Measurements from ENCODE around the gene ABCA3.

Gene ABCA3

DNA sequence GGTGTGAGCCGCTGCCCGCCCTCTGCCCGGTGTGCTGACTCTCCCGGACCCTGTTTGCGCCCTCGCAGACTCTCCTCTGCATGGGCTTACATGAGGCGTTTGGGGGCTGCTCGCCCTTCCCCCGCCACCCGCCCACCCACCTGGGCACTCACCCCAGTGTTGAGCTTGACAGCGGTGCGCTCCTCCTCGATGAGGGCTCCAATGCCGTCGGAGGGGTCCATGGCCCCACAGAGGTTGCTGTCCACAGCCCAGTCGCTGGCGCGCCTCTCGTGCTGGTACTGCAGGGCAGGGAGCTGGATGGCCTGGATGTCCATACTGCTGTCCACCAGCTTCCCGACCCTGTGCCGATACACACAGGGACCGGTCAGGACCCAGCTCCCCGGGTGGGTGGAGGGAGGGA, 51.2 kb downstream of the ABCA3 start:
- H3K27ac ChIP-seq: no peak overlapping the region
- TF ChIP-seq ZFX (IDR thresholded peaks at IDR 0.05): no peak
- TF ChIP-seq, protein P1, sequence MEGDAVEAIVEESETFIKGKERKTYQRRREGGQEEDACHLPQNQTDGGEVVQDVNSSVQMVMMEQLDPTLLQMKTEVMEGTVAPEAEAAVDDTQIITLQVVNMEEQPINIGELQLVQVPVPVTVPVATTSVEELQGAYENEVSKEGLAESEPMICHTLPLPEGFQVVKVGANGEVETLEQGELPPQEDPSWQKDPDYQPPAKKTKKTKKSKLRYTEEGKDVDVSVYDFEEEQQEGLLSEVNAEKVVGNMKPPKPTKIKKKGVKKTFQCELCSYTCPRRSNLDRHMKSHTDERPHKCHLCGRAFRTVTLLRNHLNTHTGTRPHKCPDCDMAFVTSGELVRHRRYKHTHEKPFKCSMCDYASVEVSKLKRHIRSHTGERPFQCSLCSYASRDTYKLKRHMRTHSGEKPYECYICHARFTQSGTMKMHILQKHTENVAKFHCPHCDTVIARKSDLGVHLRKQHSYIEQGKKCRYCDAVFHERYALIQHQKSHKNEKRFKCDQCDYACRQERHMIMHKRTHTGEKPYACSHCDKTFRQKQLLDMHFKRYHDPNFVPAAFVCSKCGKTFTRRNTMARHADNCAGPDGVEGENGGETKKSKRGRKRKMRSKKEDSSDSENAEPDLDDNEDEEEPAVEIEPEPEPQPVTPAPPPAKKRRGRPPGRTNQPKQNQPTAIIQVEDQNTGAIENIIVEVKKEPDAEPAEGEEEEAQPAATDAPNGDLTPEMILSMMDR (conservative IDR thresholded peaks at IDR 0.05): no peak

DNA sequence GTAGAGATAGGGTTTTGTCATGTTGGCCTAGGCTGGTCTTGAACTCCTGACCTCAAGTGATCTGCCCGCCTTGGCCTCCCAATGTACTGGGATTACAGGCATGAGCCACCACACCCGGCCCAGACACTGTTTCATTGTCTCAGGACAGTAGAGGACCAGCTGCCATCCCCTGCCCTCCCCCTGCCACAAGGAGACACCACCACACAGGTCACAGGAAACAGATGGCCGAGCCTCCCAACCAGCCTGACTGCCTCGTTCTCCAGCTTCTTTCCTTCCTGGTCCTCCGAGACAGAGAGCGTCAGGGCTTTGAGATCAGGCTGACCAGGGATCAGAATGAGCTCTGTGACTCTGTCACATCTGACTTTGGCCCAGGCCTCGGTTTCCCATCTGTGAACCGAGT, 51.8 kb downstream of the ABCA3 start:
- TF ChIP-seq ZFX (IDR thresholded peaks at IDR 0.05): no peak
- TF ChIP-seq, protein P1 (conservative IDR thresholded peaks at IDR 0.05): no peak
- no peak overlapping the region for H3K27ac ChIP-seq

DNA sequence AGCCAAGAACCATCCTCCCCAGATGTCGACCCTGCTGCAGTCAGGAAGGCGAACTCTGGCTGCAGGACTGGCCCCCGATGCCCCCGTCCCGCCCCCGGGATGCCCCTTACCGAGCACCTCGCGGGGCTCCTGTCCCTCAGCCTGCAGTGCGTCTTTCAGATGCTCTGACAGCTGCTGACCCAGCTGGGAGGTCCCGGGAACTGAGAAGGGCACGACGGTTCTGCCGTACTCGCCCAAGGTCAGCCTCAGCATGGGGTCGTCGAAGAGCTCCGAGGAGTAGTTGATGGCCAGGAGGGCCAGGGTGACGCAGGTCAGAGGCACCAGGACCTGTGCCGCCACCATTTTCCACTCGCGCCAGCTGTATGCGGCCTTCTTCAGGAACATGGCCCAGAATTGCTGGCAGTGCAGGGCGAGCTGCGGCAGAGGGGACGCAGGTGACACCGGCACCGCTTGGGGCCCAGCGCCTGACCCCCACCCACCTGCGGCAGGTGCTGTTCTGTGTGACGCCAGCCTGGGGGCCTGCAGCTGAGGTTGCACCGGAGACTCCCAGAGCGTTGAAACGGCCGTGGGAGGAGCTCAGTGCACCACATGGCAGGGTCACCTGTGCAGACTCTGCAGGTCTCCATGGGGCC, 52.5 kb downstream of the ABCA3 start:
- no peak overlapping the region for H3K27ac ChIP-seq
- TF ChIP-seq, protein P1 (conservative IDR thresholded peaks at IDR 0.05): no peak
- no peak for TF ChIP-seq ZFX (IDR thresholded peaks at IDR 0.05)

DNA sequence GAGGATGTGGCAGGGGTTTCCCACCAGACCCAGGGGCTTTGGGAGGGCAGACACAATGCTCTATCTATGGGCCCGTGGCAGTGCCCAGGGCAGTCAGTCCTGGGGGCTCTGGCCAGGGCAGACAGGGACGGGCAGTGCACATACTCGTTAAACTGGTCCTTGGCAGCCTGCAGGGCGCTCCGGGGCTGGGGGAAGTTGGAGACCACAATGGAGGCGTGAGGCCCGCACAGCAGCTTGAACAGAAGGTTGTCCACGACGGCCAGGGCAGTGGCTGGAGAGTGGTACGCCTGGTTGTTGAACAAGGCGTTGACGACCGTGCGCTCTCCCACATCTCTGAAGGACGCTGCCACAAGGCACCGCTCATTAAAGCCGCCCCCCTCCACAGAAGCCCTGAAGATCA, 54.0 kb downstream of the ABCA3 start:
- TF ChIP-seq, protein P1 (conservative IDR thresholded peaks at IDR 0.05): no peak
- no peak for TF ChIP-seq ZFX (IDR thresholded peaks at IDR 0.05)
- H3K27ac ChIP-seq: no peak overlapping the region

DNA sequence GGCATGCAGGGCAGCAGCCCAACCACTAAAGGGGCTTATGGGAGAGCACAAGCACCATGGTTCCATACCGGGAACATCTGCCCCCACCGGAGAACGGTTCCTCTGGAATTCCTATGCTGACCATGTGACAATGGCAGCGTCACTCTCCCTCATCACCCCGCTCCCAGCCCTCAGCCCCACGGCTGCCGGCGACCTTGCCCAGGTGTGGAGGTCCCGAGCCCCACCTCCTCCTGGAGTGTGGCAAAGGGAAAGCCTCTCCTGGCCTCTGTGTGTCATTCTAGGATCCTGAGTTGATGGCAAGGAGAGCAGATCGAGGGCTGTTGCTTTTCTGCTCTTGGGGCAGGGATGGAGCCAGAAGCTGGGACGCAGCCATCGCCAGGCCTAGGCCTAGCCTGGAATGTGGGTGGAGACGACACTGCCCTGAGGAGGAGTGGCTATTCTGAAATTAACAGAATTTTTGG, 54.8 kb downstream of the ABCA3 start:
- TF ChIP-seq, protein P1 (conservative IDR thresholded peaks at IDR 0.05): no peak
- TF ChIP-seq ZFX (IDR thresholded peaks at IDR 0.05): no peak
- H3K27ac ChIP-seq: no peak overlapping the region

DNA sequence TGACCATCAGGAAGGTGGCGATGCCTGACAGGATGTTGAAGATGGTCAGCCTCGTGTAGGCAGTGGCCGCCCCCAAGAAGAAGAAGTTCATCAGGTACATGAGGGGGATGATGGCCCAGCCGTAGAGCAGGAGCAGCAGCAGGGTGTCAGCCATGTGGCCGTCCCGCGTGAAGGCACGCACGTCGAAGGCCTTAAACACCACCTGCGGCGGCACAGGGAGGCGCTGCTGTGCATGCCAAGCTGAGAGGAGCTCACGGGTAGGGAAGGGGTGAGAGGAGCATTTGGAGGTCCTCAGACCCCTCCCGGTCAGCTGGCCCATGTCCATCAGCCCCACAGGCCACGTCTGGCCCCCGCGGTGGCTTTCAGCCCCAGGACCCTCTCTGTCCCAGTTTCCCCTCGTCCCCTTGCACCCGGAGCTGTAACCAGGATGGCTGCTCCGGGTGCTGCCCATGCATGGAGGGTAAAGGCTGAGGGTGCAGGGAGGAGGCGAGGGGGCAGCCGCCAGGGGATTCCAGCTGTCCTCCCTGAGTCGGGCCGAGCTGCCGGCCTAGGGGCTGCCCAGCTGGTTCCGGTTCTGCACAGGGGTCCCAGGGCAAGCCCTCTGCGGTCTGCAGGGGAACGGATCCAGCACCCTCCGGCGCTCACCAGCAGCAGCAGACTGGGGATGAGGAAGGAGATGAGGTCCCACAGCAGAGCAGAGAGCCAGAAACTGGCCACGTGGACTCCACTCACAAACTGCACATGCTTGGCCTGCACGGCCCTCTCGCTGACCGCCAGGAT, 55.5 kb downstream of the ABCA3 start:
- TF ChIP-seq ZFX (IDR thresholded peaks at IDR 0.05): no peak
- TF ChIP-seq, protein P1 (conservative IDR thresholded peaks at IDR 0.05): no peak

DNA sequence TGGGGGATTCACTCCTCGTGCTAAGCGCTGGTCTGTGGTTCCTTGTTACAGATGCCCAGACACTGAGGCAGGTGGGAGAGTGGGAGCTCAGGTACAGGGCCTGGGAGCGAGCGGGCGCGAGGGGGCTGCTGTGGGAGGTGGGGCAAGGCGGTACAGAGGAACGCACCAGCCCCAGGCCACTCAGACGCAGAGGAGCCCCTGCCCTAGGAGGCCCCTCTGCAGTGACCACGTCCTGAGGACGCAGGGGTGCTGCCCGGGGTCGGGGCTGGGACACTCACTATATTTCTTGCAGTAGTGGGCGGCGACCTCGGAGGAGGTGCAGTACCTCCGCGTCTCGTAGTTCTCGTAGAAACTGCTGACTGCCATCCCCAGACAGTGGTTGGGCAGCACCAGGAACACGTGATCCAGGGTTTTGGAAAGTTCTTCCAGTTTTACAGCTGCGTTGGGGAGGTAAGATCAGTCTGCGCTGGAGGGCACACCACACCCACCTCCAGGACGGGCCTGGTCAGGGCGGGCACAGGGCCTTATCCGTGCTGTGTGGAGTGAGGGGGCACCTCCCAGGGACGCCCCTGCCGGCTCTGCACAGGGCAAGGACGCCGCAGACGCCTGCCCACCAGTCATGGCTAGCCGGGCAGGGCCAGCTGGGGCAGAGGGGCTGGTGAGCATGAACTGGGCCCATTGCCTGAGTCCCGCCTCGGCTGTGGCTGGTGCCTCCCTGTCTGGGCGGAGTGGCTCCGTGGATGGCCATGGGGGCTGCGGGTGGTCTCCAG, 56.3 kb downstream of the ABCA3 start:
- TF ChIP-seq, protein P1 (conservative IDR thresholded peaks at IDR 0.05): no peak
- TF ChIP-seq ZFX (IDR thresholded peaks at IDR 0.05): no peak
- no peak overlapping the region for H3K27ac ChIP-seq

More for the DNA sequence above, 55.5 kb downstream of the ABCA3 start:
- no peak overlapping the region for H3K27ac ChIP-seq

Measured in C4-2B (cell line).